K562 (cell line): Measurements from ENCODE around the gene MUC5B. TPM values are rescaled to one million over a fixed set of nuclear protein-coding genes. Genes with fewer than 3 reads are reported as not detected.

Source experiments
- ATAC-seq: fragments of 200-7000 bp; cut with Tn5 transposase; 3 replicates; pipeline ENCODE4 v1.9.1; 2020; ENCODE audit warnings: moderate library complexity
- BruUV-seq: library from RNA; stranded (reverse); fragments of 400-500 nt; replicated peaks from 2 replicates; lab custom pipeline; 2021; lab: Mats Ljungman, UMichigan
- CTCF ChIA-PET: fragments of 300-600 bp; formaldehyde crosslinking; extraction: SDS; loops from one replicate; lab custom pipeline; 2021; ENCODE audit warnings: low intra/inter-chr PET ratio; lab: Yijun Ruan, JAX
- POLR2A ChIA-PET: fragments of 300-600, 350-650 bp; sonication (Branson Sonifier 250); formaldehyde crosslinking; extraction: SDS; loops from one replicate; lab custom pipeline; 2021; ENCODE audit warnings: antibody characterized with exemption, inconsistent platforms; lab: Yijun Ruan, JAX
- DNase-seq, 4 experiments: peaks; one replicate each; pipeline versions ENCODE4 v3.0.0 to v3.0.0-alpha.2; 2011 to 2018; ENCODE audit warnings: low spot score in 3 of 4, mixed read lengths in 3 of 4; ENCODE audit errors: extremely low read depth in 1 of 4
- FAIRE-seq: peaks from 2 replicates; lab custom pipeline; 2011; peaks lifted over from hg19 to GRCh38; lab: Jason Lieb, UNC
- H2AFZ ChIP-seq: 2 replicates; pipeline ENCODE4 v1.6.0; 2011; ENCODE audit warnings: low read depth, low read length, control low read depth, inconsistent platforms
- H3K27ac ChIP-seq: fragments of 200-600 bp; 3 replicates; pipeline ENCODE4 v1.8.0; 2011; ENCODE audit warnings: low read depth, mild to moderate bottlenecking, control low read depth, inconsistent platforms, low read length, moderate library complexity, mixed read lengths; ENCODE audit errors: extremely low read depth
- H3K27me3 ChIP-seq, 2 experiments: fragments of 300-600 bp in 1 of 2; 2 replicates in 1 of 2; 3 replicates in 1 of 2; pipeline versions ENCODE4 v1.6.0 to v1.8.0; 2011; ENCODE audit warnings: inconsistent platforms in 2 of 2, low read length in 2 of 2, mild to moderate bottlenecking in 1 of 2, mixed read lengths in 1 of 2, moderate library complexity in 1 of 2; ENCODE audit not compliant: control insufficient read depth in 2 of 2, insufficient read depth in 2 of 2
- H3K36me3 ChIP-seq: fragments of 300-600 bp; 3 replicates; pipeline ENCODE4 v1.8.0; 2011; ENCODE audit warnings: mild to moderate bottlenecking, low read length, inconsistent platforms; ENCODE audit not compliant: control insufficient read depth, insufficient read depth
- H3K4me1 ChIP-seq, 2 experiments: fragments of 200-600 bp in 1 of 2; replicated peaks in 1 of 2; 2 replicates in 1 of 2; 3 replicates in 1 of 2; pipeline versions ENCODE4 v1.5.1 to v1.8.0; 2011; ENCODE audit warnings: inconsistent platforms in 2 of 2, low read length in 2 of 2, mild to moderate bottlenecking in 1 of 2, mixed read lengths in 1 of 2, moderate library complexity in 1 of 2; ENCODE audit not compliant: control insufficient read depth in 2 of 2, insufficient read depth in 2 of 2
- H3K4me2 ChIP-seq: 2 replicates; pipeline ENCODE4 v1.6.1; 2011; ENCODE audit warnings: low read length, control low read depth, inconsistent platforms, mixed read lengths; ENCODE audit not compliant: insufficient read depth
- H3K4me3 ChIP-seq: fragments of 200-600 bp; sonication (generic), shearing (Covaris generic); 2 replicates; pipeline ENCODE4 v1.5.1; 2016; ENCODE audit warnings: control low read depth, inconsistent platforms
- H3K79me2 ChIP-seq: fragments of 200-600 bp; 3 replicates; pipeline ENCODE4 v1.8.0; 2011; ENCODE audit warnings: low read length, inconsistent platforms; ENCODE audit not compliant: control insufficient read depth, insufficient read depth
- H3K9ac ChIP-seq, 2 experiments: 2 replicates each; pipeline versions ENCODE4 v1.6.0 to v1.6.1; 2011; ENCODE audit warnings: low read depth in 2 of 2, low read length in 2 of 2, control low read depth in 1 of 2, inconsistent platforms in 1 of 2, mild to moderate bottlenecking in 1 of 2, mixed read lengths in 1 of 2; ENCODE audit not compliant: insufficient read depth in 1 of 2
- H3K9me1 ChIP-seq: one replicate; pipeline ENCODE4 v1.6.0; 2011; ENCODE audit warnings: inconsistent platforms, mild to moderate bottlenecking, low read length, moderate library complexity; ENCODE audit not compliant: control insufficient read depth, insufficient read depth
- H3K9me3 ChIP-seq: replicated peaks from 2 replicates; pipeline ENCODE4 v1.5.1; 2011; ENCODE audit warnings: low read depth, low read length, inconsistent platforms; ENCODE audit not compliant: control insufficient read depth, insufficient read depth
- H4K20me1 ChIP-seq: replicated peaks from 2 replicates; pipeline ENCODE4 v1.6.1; 2011; ENCODE audit warnings: low read length, inconsistent platforms, mixed read lengths; ENCODE audit not compliant: control insufficient read depth, insufficient read depth
- CBFB ChIP-seq: sonication (generic); formaldehyde crosslinking; IDR thresholded peaks from 2 replicates; pipeline ENCODE4 v1.4.0; 2020; ENCODE audit warnings: mild to moderate bottlenecking, missing genetic modification reagents
- EGR1 ChIP-seq: fragments of 450-650 bp; conservative IDR thresholded peaks from 2 replicates; pipeline ENCODE4 v1.6.1; 2017; ENCODE audit warnings: mild to moderate bottlenecking
- ETS1 ChIP-seq: conservative IDR thresholded peaks from 2 replicates; pipeline ENCODE4 v1.6.1; 2011; ENCODE audit warnings: low read depth, mild to moderate bottlenecking, low read length; ENCODE audit not compliant: control insufficient read depth
- NONO ChIP-seq, 2 experiments: fragments of 200-400 bp in 1 of 2; fragments of 450-650 bp in 1 of 2; formaldehyde crosslinking in 1 of 2; IDR thresholded peaks; 2 replicates each; pipeline ENCODE4 v1.6.1; 2017; ENCODE audit warnings: low read depth in 2 of 2, mild to moderate bottlenecking in 2 of 2, moderate library complexity in 2 of 2, low read length in 1 of 2
- PYGO2 ChIP-seq: fragments of 450-650 bp; IDR thresholded peaks from 2 replicates; pipeline ENCODE4 v1.6.1; 2016; ENCODE audit warnings: mild to moderate bottlenecking, missing genetic modification characterization, moderate library complexity, missing compliant biosample characterization
- SMARCE1 ChIP-seq: fragments of 450-650 bp; IDR thresholded peaks from 2 replicates; pipeline ENCODE4 v1.7.1; 2016; ENCODE audit warnings: mild to moderate bottlenecking
- ZBTB1 ChIP-seq: sonication (generic); formaldehyde crosslinking; IDR thresholded peaks from 2 replicates; pipeline ENCODE4 v1.8.1; 2023; ENCODE audit warnings: missing genetic modification reagents, low read depth, mild to moderate bottlenecking, borderline replicate concordance
- ZSCAN32 ChIP-seq: fragments of 450-650 bp; formaldehyde crosslinking; IDR thresholded peaks from 2 replicates; pipeline ENCODE4 v1.4.0; 2020; ENCODE audit warnings: mild to moderate bottlenecking, moderate library complexity
- WGBS: fragments of 100-300 bp; shearing (Covaris generic); methylation state at CpG from one replicate; pipeline ENCODE4 v1.1.6; 2016; ENCODE audit warnings: low coverage, mixed read lengths; ENCODE audit not compliant: insufficient coverage; ENCODE audit errors: missing lambda C conversion rate; 5-methylcytosine and 5-hydroxymethylcytosine counted together
- in situ Hi-C: fragments of 300-500 bp; cut with MboI; formaldehyde crosslinking; loops from 4 replicates; pipeline ENCODE4 v1.15.0; 2018; ENCODE audit warnings: inconsistent platforms, mixed read lengths
- intact Hi-C: fragments of 100-400 bp; cut with micrococcal nuclease; formaldehyde crosslinking; loops from 2 replicates; pipeline ENCODE4 v1.14.2; 2022
- polyA plus RNA-seq, 8 experiments: library from polyadenylated mRNA; depleted of rRNA in 4 of 8; stranded (reverse) in 5 of 8; unstranded in 3 of 8; fragments of >200 nt; fragmentation: Nextera tagmentation in 2 of 8; fragmentation: Illumina TruSeq in 1 of 8; extraction: Ambion mirVana in 2 of 8; extraction: Trizol in 1 of 8; gene quantifications; 2 replicates each; pipeline versions ENCODE4 v1.2.1 to v1.2.3, GENCODE V29; 2011 to 2014; ENCODE audit warnings: inconsistent platforms in 1 of 8, missing spikeins in 1 of 8
- total RNA-seq, 7 experiments: library from RNA; depleted of rRNA in 6 of 7; stranded (reverse); fragments of >200 nt in 6 of 7; fragmentation: Illumina TruSeq in 2 of 7; extraction: Trizol in 2 of 7; gene quantifications; 2 replicates each; pipeline versions ENCODE4 v1.2.1 to v1.2.3, GENCODE V29; 2011 to 2021; ENCODE audit warnings: low replicate concordance in 1 of 7
- TF ChIP-seq, protein P1 (sequence below): fragments of 200-800 bp; sonication (Bioruptor generic); IDR thresholded peaks from 2 replicates; pipeline ENCODE4 v1.6.1; 2016; ENCODE audit warnings: missing genetic modification characterization, missing compliant biosample characterization

The MUC5B gene
- total and polyA plus RNA-seq, 9 of the 15 experiments (the other 6 are each of a cell fraction or from before 2014, with no cell fraction given): 0.04 to 0.95 TPM; not detected in 7

- H2AFZ ChIP-seq: peak overlapping the region; percentile 88
- TF ChIP-seq ETS1 (peak; percentile 40), NONO (IDR thresholded peaks at IDR 0.05; ENCODE audit: low read depth in 2 of 2, low read length in 1 of 2) (peak in 1 of 2 experiments; percentile 70; a peak in 1 of 4 replicates), SMARCE1 (no peak), CBFB (CRISPR knock-in tag) (no peak), ZSCAN32 (CRISPR knock-in tag) (0 out of 2 replicates have a peak, but pooled peaks have one; percentile 10), EGR1 (peak; percentile 22; the same call in 1 of the 2 replicates), ZBTB1 (peak; percentile 44; the same call in 1 of the 2 replicates), PYGO2 (tag) (no peak)
- TF ChIP-seq, protein P1, sequence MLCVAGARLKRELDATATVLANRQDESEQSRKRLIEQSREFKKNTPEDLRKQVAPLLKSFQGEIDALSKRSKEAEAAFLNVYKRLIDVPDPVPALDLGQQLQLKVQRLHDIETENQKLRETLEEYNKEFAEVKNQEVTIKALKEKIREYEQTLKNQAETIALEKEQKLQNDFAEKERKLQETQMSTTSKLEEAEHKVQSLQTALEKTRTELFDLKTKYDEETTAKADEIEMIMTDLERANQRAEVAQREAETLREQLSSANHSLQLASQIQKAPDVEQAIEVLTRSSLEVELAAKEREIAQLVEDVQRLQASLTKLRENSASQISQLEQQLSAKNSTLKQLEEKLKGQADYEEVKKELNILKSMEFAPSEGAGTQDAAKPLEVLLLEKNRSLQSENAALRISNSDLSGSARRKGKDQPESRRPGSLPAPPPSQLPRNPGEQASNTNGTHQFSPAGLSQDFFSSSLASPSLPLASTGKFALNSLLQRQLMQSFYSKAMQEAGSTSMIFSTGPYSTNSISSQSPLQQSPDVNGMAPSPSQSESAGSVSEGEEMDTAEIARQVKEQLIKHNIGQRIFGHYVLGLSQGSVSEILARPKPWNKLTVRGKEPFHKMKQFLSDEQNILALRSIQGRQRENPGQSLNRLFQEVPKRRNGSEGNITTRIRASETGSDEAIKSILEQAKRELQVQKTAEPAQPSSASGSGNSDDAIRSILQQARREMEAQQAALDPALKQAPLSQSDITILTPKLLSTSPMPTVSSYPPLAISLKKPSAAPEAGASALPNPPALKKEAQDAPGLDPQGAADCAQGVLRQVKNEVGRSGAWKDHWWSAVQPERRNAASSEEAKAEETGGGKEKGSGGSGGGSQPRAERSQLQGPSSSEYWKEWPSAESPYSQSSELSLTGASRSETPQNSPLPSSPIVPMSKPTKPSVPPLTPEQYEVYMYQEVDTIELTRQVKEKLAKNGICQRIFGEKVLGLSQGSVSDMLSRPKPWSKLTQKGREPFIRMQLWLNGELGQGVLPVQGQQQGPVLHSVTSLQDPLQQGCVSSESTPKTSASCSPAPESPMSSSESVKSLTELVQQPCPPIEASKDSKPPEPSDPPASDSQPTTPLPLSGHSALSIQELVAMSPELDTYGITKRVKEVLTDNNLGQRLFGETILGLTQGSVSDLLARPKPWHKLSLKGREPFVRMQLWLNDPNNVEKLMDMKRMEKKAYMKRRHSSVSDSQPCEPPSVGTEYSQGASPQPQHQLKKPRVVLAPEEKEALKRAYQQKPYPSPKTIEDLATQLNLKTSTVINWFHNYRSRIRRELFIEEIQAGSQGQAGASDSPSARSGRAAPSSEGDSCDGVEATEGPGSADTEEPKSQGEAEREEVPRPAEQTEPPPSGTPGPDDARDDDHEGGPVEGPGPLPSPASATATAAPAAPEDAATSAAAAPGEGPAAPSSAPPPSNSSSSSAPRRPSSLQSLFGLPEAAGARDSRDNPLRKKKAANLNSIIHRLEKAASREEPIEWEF (CRISPR knock-in tag): no peak
Measured at GRCh38 chr11:1308743-1309497, 86.1 kb downstream of the MUC5B start.

More at GRCh38 chr11:1308743-1309497, 86.1 kb downstream of the MUC5B start:
- Histone ChIP-seq H3K9ac (peak overlapping the region; percentile 62 to 89; a peak in 3 of 4 replicates), H3K4me3 (peak overlapping the region; percentile 74), H3K27me3 (no peaks in the 10 kb centered on the region), H3K27ac (peak overlapping the region; percentile 74), H3K4me1 (peaks cover 15 to 45% of the 10 kb centered on the region in 2 experiments), H3K79me2 (peaks cover 28% of the 10 kb centered on the region), H3K36me3 (peaks cover 12% of the 10 kb centered on the region; the same call in 1 of the 3 replicates), H3K4me2 (peak overlapping the region; percentile 76), H3K9me1 (peaks cover 12% of the 10 kb centered on the region), H3K9me3 (peaks cover 8% of the 10 kb centered on the region; the same call in 1 of the 2 replicates), H4K20me1 (0 out of 2 replicates have a peak, but pooled peaks cover 5% of the 10 kb centered on the region)
- ChIA-PET POLR2A (interaction anchor here (0.6 to 1.4 kb wide), 5 partner anchors 10 to 93 kb away, joined by 3 to 5 read pairs (median 3); no protein-coding TSS in a partner anchor), CTCF (interaction anchor here (0.6 kb wide), 1 partner anchor 204 kb away, joined by 3 read pairs; no protein-coding TSS in a partner anchor)
- in situ Hi-C loops: no loop called here
- intact Hi-C loops: no loop called here
- no TSS peak for BruUV-seq
- DNase-seq (peak in 3 of 4 experiments; percentile 14 to 93 (median 91)), ATAC-seq (peak; percentile 86), FAIRE-seq (no peak)
- WGBS: 7% methylated on average over 15 of the region's 58 CpGs
